ENCODE measurements around the gene KLHL7.
A peak's percentile ranks its signal among the peaks of the same experiment; 100 is the strongest.

KLHL7 gene

GRCh38 chr7:23072922-23073321 is 32.7 kb upstream of the KLHL7 start:
- no peak for TF ChIP-seq CTCF (conservative IDR thresholded peaks at IDR 0.05)
- no peak for TF ChIP-seq ZFX (IDR thresholded peaks at IDR 0.05)
- H3K27ac ChIP-seq: no peak overlapping the region

GRCh38 chr7:23074443-23075261 is 30.9 kb upstream of the KLHL7 start:
- TF ChIP-seq CTCF (conservative IDR thresholded peaks at IDR 0.05) (no peak), ZFX (IDR thresholded peaks at IDR 0.05) (no peak)

GRCh38 chr7:23075571-23075970 is 30.0 kb upstream of the KLHL7 start:
- H3K27ac ChIP-seq: no peak overlapping the region; the same call in 1 of the 2 replicates
- no peak for TF ChIP-seq ZFX (IDR thresholded peaks at IDR 0.05)

More at GRCh38 chr7:23074443-23075261, 30.9 kb upstream of the KLHL7 start:
- H3K27ac ChIP-seq: no peak overlapping the region

GRCh38 chr7:23076772-23077171 is 28.8 kb upstream of the KLHL7 start:
- TF ChIP-seq ZFX (IDR thresholded peaks at IDR 0.05) (no peak), CTCF (conservative IDR thresholded peaks at IDR 0.05) (no peak)
- H3K27ac ChIP-seq: peak overlapping the region; percentile 70; the same call in 1 of the 2 replicates

GRCh38 chr7:23093111-23093510 is 12.5 kb upstream of the KLHL7 start:
- TF ChIP-seq ZFX (IDR thresholded peaks at IDR 0.05): no peak
- TF ChIP-seq CTCF (conservative IDR thresholded peaks at IDR 0.05): no peak

GRCh38 chr7:23093546-23093945 is 12.0 kb upstream of the KLHL7 start:
- TF ChIP-seq ZFX (IDR thresholded peaks at IDR 0.05): no peak
- TF ChIP-seq CTCF (conservative IDR thresholded peaks at IDR 0.05): no peak
- no peak overlapping the region for H3K27ac ChIP-seq

More at GRCh38 chr7:23093111-23093510, 12.5 kb upstream of the KLHL7 start:
- H3K27ac ChIP-seq: no peak overlapping the region

GRCh38 chr7:23096518-23097290 is 8.9 kb upstream of the KLHL7 start:
- no peak for TF ChIP-seq CTCF (conservative IDR thresholded peaks at IDR 0.05)
- TF ChIP-seq ZFX (IDR thresholded peaks at IDR 0.05): no peak
- no peak overlapping the region for H3K27ac ChIP-seq

Measured in C4-2B (cell line).